Neural progenitor cell (in vitro differentiated cells): ENCODE data around the gene MIDN. TPM values are rescaled to one million over a fixed set of nuclear protein-coding genes. Genes with fewer than 3 reads are reported as not detected.

Experiments
- DNase-seq: peaks from one replicate; pipeline ENCODE4 v3.0.0-alpha.2; 2016; ENCODE audit warnings: low spot score
- H2AFZ ChIP-seq: fragments of 200-600 bp; sonication (generic); replicated peaks from 2 replicates; pipeline ENCODE4 v1.6.1; 2016; ENCODE audit warnings: antibody characterized with exemption
- H3F3A ChIP-seq: fragments of 200-600 bp; sonication (generic); 2 replicates; pipeline ENCODE4 v1.6.1; 2016; ENCODE audit warnings: antibody characterized with exemption, low read depth
- H3K27ac ChIP-seq: fragments of 200-600 bp; sonication (generic); 2 replicates; pipeline ENCODE4 v1.5.1; 2016; ENCODE audit warnings: mild to moderate bottlenecking
- H3K27me3 ChIP-seq: fragments of 200-600 bp; sonication (generic); 2 replicates; pipeline ENCODE4 v1.6.1; 2016; ENCODE audit warnings: mild to moderate bottlenecking, moderate library complexity
- H3K36me3 ChIP-seq: fragments of 200-600 bp; sonication (generic); 2 replicates; pipeline ENCODE4 v1.5.1; 2016
- H3K4me1 ChIP-seq: fragments of 200-600 bp; sonication (generic); 2 replicates; pipeline ENCODE4 v1.6.1; 2016; ENCODE audit warnings: mixed run types
- H3K4me2 ChIP-seq: fragments of 200-600 bp; sonication (generic); 2 replicates; pipeline ENCODE4 v1.6.1; 2016
- H3K4me3 ChIP-seq: fragments of 200-600 bp; sonication (generic); 2 replicates; pipeline ENCODE4 v1.5.1; 2016
- H3K79me2 ChIP-seq: fragments of 200-600 bp; sonication (generic); 2 replicates; pipeline ENCODE4 v1.6.1; 2016; ENCODE audit warnings: low read depth
- H3K9ac ChIP-seq: fragments of 200-600 bp; sonication (generic); 2 replicates; pipeline ENCODE4 v1.6.1; 2016
- H3K9me3 ChIP-seq: fragments of 200-600 bp; sonication (generic); 2 replicates; pipeline ENCODE4 v1.5.1; 2016; ENCODE audit warnings: low read depth
- H4K20me1 ChIP-seq: fragments of 200-600 bp; sonication (generic); 2 replicates; pipeline ENCODE4 v1.6.1; 2016; ENCODE audit warnings: low read depth
- H3K27ac Mint-ChIP-seq: 3 replicates; pipeline ENCODE4 v1.8.0; 2021; ENCODE audit warnings: mixed read lengths
- H3K27me3 Mint-ChIP-seq: 2 replicates; pipeline ENCODE4 v1.8.0; 2022; ENCODE audit warnings: low read depth, mild to moderate bottlenecking, inconsistent platforms, moderate library complexity, mixed read lengths; ENCODE audit not compliant: insufficient read depth
- H3K36me3 Mint-ChIP-seq: 3 replicates; pipeline ENCODE4 v1.8.0; 2021; ENCODE audit warnings: mixed read lengths
- H3K4me1 Mint-ChIP-seq: 3 replicates; pipeline ENCODE4 v1.8.0; 2021; ENCODE audit warnings: mixed read lengths
- H3K4me3 Mint-ChIP-seq: 3 replicates; pipeline ENCODE4 v1.8.0; 2021; ENCODE audit warnings: mild to moderate bottlenecking, moderate library complexity, mixed read lengths
- H3K9me3 Mint-ChIP-seq: 3 replicates; pipeline ENCODE4 v1.8.0; 2020; ENCODE audit warnings: mixed read lengths
- EZH2 ChIP-seq: fragments of 200-600 bp; sonication (generic); IDR thresholded peaks from 2 replicates; pipeline ENCODE4 v1.6.1; 2017; ENCODE audit warnings: antibody characterized with exemption, mild to moderate bottlenecking, moderate library complexity
- EZH2phosphoT487 ChIP-seq: fragments of 200-600 bp; sonication (generic); IDR thresholded peaks from 2 replicates; pipeline ENCODE4 v1.6.1; 2017; ENCODE audit warnings: antibody characterized with exemption
- total RNA-seq: library from RNA; depleted of rRNA; stranded (reverse); fragments of >200 nt; gene quantifications from 2 replicates; pipeline ENCODE4 v1.2.3, GENCODE V29; 2015; ENCODE audit warnings: low replicate concordance
- TF ChIP-seq, protein P1 (sequence below): fragments of 200-600 bp; sonication (generic); IDR thresholded peaks from 2 replicates; pipeline ENCODE4 v1.5.1; 2017; ENCODE audit warnings: antibody characterized with exemption, mild to moderate bottlenecking

MIDN gene
- total RNA-seq, 1 donor from 2014 or later = 16.1 TPM

DNA sequence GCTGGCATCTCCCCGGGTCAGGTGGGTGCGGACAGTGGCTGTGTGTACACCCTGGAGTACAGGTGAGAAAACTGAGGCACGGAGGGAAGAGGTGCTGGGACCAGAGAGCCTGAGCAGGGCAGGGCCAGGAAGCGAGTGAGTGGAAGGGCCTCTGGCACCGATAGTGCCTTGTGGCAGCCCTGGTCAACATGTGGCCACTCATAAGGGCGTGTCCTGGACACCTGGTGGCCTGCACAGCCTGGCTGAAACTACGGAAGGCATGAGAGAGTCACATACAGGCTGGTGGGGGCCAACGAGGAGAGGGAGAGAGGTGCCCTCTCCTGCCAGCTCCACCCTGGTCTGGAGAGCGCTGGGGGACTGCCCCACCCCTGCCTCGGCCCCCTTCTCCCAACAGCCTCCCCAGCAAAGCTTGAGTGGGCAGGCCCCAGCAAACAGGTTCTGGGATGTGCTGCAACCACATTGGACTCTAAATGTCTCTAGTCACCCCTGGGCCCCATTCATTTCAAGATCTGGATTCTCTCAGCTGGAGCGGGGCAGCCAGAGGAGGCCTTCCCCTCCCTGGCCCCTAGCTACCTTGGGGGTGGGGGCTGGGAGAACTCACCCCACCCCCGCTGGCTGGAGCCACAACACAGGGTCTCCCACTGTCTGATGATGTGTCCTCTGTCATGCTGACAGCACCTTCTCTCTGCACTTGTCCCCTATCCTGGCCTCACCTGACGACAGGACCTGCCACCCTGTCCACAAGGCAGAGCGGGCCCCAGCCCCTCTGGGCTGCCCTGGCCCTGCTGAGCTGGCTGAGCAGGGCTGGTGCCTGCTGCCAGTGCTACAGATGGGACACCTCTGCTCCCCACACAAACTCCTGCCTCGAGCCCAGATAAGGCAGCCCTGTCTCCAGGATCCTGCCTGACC, 16.4 kb upstream of the MIDN start:
- Histone ChIP-seq H3K27me3 (no peaks in the 10 kb centered on the region), H3F3A (peaks cover 8% of the 10 kb centered on the region), H3K4me2 (no peak overlapping the region), H3K9me3 (no peaks in the 10 kb centered on the region), H2AFZ (no peak overlapping the region), H3K9ac (no peak overlapping the region), H3K4me1 (no peaks in the 10 kb centered on the region), H3K79me2 (peaks cover 12% of the 10 kb centered on the region), H3K36me3 (no peaks in the 10 kb centered on the region), H3K4me3 (no peak overlapping the region), H4K20me1 (peaks cover 19% of the 10 kb centered on the region), H3K27ac (no peak overlapping the region)
- H3K9me3 Mint-ChIP-seq = no peaks in the 10 kb centered on the region
- DNase-seq = no peak
- H3K27me3 Mint-ChIP-seq = peaks cover 6% of the 10 kb centered on the region
- peak overlapping the region; percentile 42 for H3K27ac Mint-ChIP-seq
- H3K4me3 Mint-ChIP-seq = no peak overlapping the region
- H3K4me1 Mint-ChIP-seq = peaks cover 7% of the 10 kb centered on the region
- TF ChIP-seq EZH2 = no peak
- TF ChIP-seq, protein P1, sequence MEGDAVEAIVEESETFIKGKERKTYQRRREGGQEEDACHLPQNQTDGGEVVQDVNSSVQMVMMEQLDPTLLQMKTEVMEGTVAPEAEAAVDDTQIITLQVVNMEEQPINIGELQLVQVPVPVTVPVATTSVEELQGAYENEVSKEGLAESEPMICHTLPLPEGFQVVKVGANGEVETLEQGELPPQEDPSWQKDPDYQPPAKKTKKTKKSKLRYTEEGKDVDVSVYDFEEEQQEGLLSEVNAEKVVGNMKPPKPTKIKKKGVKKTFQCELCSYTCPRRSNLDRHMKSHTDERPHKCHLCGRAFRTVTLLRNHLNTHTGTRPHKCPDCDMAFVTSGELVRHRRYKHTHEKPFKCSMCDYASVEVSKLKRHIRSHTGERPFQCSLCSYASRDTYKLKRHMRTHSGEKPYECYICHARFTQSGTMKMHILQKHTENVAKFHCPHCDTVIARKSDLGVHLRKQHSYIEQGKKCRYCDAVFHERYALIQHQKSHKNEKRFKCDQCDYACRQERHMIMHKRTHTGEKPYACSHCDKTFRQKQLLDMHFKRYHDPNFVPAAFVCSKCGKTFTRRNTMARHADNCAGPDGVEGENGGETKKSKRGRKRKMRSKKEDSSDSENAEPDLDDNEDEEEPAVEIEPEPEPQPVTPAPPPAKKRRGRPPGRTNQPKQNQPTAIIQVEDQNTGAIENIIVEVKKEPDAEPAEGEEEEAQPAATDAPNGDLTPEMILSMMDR = no peak
- no peak for TF ChIP-seq EZH2phosphoT487
- H3K36me3 Mint-ChIP-seq = peaks cover 2% of the 10 kb centered on the region

DNA sequence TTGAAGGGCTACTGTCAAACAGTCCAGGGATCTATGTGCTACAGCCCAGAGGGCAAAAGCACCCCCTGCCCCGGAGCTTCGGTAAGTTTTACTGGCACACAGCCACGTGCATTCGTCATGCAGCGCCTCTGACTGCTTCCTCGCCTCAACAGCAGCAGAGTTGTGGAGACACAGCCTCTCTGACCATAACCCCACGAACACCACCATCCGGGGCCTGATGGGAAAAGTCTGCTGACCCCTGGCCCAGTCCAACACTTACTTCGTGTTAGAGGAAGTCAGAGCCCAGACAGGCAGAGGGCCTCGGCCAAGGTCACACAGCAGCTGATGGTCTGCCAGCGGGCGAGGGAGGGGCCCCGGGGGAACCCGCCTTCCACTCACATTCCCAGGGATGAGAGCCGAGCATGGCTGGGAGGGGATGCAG, 15.7 kb upstream of the MIDN start:
- Histone ChIP-seq H3K36me3 (no peaks in the 10 kb centered on the region), H2AFZ (no peak overlapping the region)
- H3K4me1 Mint-ChIP-seq = peaks cover 7% of the 10 kb centered on the region

DNA sequence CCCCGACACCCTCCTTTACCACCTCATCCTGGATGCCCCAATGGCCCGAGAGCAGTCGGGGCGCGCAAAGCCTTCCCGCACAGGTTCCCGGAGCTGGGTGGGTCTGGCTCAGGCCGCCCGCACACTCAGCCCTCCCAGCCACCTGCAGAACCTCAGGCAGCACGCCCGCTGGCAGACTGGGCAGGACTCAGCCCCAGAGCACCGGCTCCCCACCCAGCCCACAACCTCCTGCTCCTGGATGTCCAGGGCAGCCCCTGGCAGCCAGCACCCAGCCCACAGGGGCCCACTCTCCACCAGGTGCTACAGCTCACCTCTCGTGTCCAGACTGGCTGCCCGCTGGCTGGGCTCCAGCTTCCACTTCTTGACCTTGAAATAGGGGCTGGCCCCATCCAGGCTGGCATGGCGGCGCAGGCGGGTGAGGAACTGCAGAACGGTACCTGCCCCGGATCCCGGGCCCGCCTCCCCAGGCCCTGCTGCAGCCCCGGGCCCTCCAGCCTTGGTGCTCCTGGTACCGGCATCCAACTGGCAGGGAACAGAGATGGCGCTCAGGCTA, 15.2 kb upstream of the MIDN start:
- peaks cover 19% of the 10 kb centered on the region for H4K20me1 ChIP-seq
- no peaks in the 10 kb centered on the region for H3K36me3 ChIP-seq
- H3K27ac Mint-ChIP-seq = no peak overlapping the region
- H3K27ac ChIP-seq = no peak overlapping the region
- no peak overlapping the region for H2AFZ ChIP-seq
- no peaks in the 10 kb centered on the region for H3K27me3 ChIP-seq
- no peak overlapping the region for H3K9ac ChIP-seq
- peaks cover 12% of the 10 kb centered on the region for H3K79me2 ChIP-seq
- H3K9me3 Mint-ChIP-seq = no peaks in the 10 kb centered on the region
- no peak for TF ChIP-seq EZH2phosphoT487
- no peak for TF ChIP-seq EZH2
- TF ChIP-seq, protein P1 = no peak
- H3K4me2 ChIP-seq = no peak overlapping the region
- peak overlapping the region; percentile 33 for H3K4me3 Mint-ChIP-seq
- H3K4me1 ChIP-seq = peaks cover 2% of the 10 kb centered on the region
- H3K36me3 Mint-ChIP-seq = peaks cover under 1% of the 10 kb centered on the region
- H3F3A ChIP-seq = peaks cover 7% of the 10 kb centered on the region
- no peaks in the 10 kb centered on the region for H3K9me3 ChIP-seq
- peaks cover 6% of the 10 kb centered on the region for H3K27me3 Mint-ChIP-seq
- H3K4me1 Mint-ChIP-seq = peaks cover 7% of the 10 kb centered on the region
- no peak for DNase-seq
- no peak overlapping the region for H3K4me3 ChIP-seq

More for the DNA sequence above, 15.7 kb upstream of the MIDN start:
- Histone ChIP-seq H3K4me2 (no peak overlapping the region), H4K20me1 (peaks cover 19% of the 10 kb centered on the region), H3K4me1 (no peaks in the 10 kb centered on the region), H3K9ac (no peak overlapping the region), H3K79me2 (peaks cover 12% of the 10 kb centered on the region), H3F3A (peaks cover 8% of the 10 kb centered on the region), H3K9me3 (no peaks in the 10 kb centered on the region), H3K27me3 (no peaks in the 10 kb centered on the region), H3K27ac (no peak overlapping the region), H3K4me3 (no peak overlapping the region)
- Mint-ChIP-seq H3K4me3 (no peak overlapping the region), H3K9me3 (no peaks in the 10 kb centered on the region), H3K27ac (peak overlapping the region; percentile 42), H3K36me3 (peaks cover 2% of the 10 kb centered on the region), H3K27me3 (peaks cover 6% of the 10 kb centered on the region)
- DNase-seq = no peak
- TF ChIP-seq EZH2 = no peak
- TF ChIP-seq, protein P1 = no peak
- TF ChIP-seq EZH2phosphoT487 = no peak
